Activated naive CD4-positive, alpha-beta T cell (primary cell): ENCODE data around the gene SNW1.
"Not testable (repeated sequence)": the region's sequence is repeated elsewhere in the genome, so short reads cannot be mapped to it uniquely, and the experiment has no call there.

Experiments
- DNase-seq, 4 experiments: peaks; one replicate each; lab custom pipeline; 2025; lab: John Stamatoyannopoulos, UW

The SNW1 gene

GRCh38 chr14:77747425-77747824 is 13.5 kb downstream of the SNW1 start:
- not testable (repeated sequence) for DNase-seq

- no peak for DNase-seq
Measured at GRCh38 chr14:77746064-77746702, 14.8 kb downstream of the SNW1 start.

GRCh38 chr14:77741438-77741837 is 19.5 kb downstream of the SNW1 start:
- DNase-seq = no peak

GRCh38 chr14:77738559-77739250 is 22.3 kb downstream of the SNW1 start:
- no peak for DNase-seq

GRCh38 chr14:77730976-77731497 is 29.9 kb downstream of the SNW1 start:
- no peak for DNase-seq

- no peak for DNase-seq
Measured at GRCh38 chr14:77722301-77722700, 38.7 kb downstream of the SNW1 start.

GRCh38 chr14:77721437-77721836 is 39.5 kb downstream of the SNW1 start:
- DNase-seq = no peak

- no peak for DNase-seq
Measured at GRCh38 chr14:77717608-77718305, 43.2 kb downstream of the SNW1 start.

- DNase-seq = no peak
Measured at GRCh38 chr14:77714926-77715325, 46.0 kb downstream of the SNW1 start.

- DNase-seq = no peak
Measured at GRCh38 chr14:77710364-77710763, 50.6 kb downstream of the SNW1 start.

GRCh38 chr14:77709412-77709811 is 51.5 kb downstream of the SNW1 start:
- no peak for DNase-seq

- DNase-seq = no peak
Measured at GRCh38 chr14:77708749-77709148, 52.2 kb downstream of the SNW1 start.

GRCh38 chr14:77707724-77708408 is 53.1 kb downstream of the SNW1 start, which contains the start of the genes ALKBH1 and SLIRP:
Gene ALKBH1, minus strand, starts transcription at chr14:77708023. Its CDS starts 19 bp downstream, at chr14:77708004.
Gene SLIRP, plus strand, starts transcription at chr14:77708103. Its CDS starts 9 bp downstream, at chr14:77708112.
- peak; percentile 61 to 82 (median 69) for DNase-seq

- no peak for DNase-seq
Measured at GRCh38 chr14:77707355-77707723, 53.6 kb downstream of the SNW1 start.

GRCh38 chr14:77691259-77691658 is 69.7 kb downstream of the SNW1 start:
- DNase-seq = no peak

- DNase-seq = no peak
Measured at GRCh38 chr14:77682158-77682553, 78.8 kb downstream of the SNW1 start.

GRCh38 chr14:77681196-77682157 is 79.5 kb downstream of the SNW1 start:
- DNase-seq = no peak

- DNase-seq = no peak
Measured at GRCh38 chr14:77674931-77675330, 86.0 kb downstream of the SNW1 start.

- DNase-seq = no peak
Measured at GRCh38 chr14:77673193-77673592, 87.8 kb downstream of the SNW1 start.
